GM18861 (cell line): ENCODE results near the gene SKAP2.

Experiments used
- ATAC-seq: cut with Tn5 transposase; IDR thresholded peaks from one replicate; pipeline ENCODE4 v1.9.1; 2021; ENCODE audit not compliant: unreplicated experiment

Gene SKAP2

DNA sequence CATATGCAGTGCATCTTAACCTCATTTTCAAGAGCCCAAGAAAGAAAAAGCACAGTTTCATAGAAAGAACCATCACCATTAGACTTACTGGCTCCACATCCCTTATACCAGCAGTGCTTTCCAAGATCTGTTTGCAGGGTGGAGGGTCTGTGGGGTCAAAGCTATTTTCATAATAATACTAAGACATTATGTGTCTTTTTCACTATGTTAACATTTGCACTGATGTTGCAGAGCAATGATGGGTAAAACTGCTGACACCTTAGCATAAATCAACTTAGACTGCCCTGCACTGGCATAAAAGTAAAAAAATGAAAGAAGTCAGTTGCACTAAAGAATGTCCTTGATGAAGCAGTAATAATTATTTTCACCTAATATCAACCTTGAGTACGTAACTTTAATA lies 166.2 kb downstream of the SKAP2 start:
- no peak for ATAC-seq

DNA sequence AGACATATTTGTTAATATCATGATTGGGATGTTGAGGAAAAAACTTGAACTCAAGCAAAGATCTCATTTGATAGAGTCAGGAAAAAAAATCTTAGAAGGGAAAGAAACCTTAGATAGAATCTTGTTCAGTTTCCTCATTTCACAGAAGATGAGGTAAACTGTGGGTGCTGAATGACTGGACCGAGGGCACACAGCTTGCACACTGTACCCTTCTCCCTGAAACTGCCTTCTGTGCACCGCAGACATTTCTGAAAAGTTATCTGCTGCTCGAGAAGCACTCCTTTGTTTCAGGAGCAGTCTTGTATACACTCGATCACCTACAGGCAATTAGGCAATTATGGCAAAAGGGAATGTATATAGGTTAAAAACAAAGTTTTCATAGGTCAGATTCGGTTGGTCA lies 167.4 kb downstream of the SKAP2 start:
- ATAC-seq, result no peak

DNA sequence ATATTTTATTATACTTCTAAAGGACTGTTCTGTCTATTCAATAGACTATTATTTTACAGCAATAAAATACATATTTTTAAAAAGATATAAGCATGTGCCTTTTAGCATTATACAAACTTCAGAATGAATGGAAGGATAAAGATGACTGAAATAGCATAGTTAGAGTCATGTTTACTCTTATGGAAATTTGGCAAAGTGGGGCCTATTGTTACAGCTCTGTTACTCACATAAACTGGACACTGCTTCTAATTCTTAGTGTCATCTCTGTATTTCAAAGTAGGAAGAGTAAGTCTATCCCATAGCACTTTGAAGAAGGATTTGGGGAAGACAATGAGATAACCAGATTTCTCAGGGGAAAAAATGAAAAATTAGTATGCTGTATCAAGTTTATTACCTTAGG lies 168.2 kb downstream of the SKAP2 start:
- no peak for ATAC-seq

DNA sequence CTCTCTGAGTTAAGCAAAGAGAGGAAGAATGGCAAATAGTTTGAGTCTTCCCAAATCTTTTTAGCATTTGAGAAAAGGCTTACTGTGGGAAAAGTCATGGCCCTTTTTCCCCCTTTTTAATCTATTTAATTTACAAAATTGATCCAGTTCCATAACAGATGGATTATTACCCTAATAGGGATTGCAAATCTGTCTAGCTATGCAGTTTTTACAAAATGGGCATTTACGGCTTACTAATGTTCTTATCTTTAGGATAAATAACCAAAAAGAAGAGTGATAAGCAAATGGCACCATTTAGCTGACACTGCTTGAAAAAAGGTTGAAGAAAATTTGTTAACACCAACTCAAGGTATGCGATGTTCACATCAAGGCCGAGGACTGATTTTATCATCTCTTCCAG lies 169.7 kb downstream of the SKAP2 start:
- ATAC-seq, result no peak

DNA sequence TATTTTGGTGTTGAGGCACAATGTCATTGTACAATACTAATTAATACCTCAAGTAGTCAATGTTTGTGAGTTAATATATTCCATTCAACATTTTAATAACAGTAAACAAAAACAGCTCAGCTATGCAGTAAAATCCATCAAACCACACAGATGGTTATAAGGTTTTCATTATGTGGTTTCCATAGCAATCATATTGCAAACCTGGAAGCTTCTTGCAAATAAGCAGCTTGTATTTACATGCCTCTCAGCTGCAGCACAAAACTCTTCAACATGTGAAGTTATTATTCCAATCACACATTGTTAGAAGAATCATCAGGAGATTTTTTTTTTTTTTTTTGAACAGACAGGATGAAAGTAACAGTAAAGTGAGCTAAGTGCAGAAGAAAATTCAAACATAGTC lies 170.2 kb downstream of the SKAP2 start:
- ATAC-seq, result no peak

DNA sequence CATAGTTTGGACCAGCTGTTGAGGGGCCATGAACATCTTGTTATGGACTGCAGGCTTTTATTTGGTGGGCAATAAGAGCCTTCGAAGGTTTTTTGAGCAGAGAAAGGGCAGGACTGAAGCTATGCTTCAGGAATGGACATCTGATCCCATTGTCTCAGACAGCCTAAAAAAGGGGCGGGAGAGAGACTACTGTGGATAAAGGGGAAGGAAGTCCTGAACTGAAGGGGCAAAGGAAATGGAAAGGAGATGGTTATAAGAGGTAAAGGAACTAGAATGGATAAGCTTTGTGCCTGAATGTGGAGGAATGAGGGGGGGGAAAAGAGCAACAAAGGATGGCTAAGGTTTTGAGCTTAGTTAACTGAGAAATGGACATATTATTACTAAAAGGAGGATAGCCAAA lies 172.5 kb downstream of the SKAP2 start:
- ATAC-seq, result no peak

DNA sequence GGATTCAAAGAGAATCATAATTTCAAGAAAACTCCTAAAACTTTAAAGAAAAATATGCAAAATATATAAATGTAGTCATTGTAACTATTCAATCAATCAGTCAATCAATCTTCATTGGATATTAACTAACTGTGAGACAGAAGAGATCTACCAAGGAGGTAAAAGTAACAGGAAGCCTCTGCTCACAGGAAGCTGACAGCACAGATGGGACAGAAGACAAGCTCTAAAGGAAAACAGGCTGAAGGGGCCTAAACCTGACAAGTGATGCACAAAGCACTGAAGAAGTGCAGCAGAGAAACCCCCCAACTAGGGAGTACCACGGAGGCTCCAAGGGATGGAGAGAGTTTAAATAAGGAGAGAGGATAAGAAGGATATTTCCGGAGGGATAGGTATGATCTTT lies 173.0 kb downstream of the SKAP2 start:
- ATAC-seq, result no peak

DNA sequence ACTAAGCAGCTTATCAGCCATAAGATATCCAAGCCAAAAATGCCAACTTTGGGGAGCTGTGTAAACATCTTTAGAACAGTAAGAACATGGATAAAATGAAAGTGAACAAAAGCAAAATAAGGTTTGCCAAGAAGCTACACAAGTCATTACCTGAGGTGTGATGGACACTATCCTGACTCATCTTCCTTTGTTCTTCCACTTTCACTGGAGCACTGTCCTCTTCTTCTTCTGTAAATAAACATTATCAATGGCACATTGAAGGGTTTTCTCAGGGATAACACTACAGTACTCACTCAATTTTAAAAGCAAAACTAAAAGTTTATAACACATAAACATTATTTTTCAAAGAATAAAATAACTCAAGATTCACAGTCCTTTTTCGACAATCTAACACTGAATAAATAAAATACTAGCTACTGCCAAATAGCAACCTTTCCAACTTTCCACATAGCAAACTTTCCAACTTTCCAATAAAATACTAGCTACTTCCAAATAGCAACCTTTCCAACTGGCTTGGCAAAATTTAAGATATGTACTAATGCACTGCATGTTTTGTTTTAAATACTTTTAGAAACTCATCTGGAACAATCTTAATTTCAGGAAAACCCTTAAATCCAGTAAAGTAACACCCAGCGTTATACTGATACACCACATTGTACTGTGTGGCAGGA lies 174.1 kb downstream of the SKAP2 start:
- ATAC-seq, result no peak

DNA sequence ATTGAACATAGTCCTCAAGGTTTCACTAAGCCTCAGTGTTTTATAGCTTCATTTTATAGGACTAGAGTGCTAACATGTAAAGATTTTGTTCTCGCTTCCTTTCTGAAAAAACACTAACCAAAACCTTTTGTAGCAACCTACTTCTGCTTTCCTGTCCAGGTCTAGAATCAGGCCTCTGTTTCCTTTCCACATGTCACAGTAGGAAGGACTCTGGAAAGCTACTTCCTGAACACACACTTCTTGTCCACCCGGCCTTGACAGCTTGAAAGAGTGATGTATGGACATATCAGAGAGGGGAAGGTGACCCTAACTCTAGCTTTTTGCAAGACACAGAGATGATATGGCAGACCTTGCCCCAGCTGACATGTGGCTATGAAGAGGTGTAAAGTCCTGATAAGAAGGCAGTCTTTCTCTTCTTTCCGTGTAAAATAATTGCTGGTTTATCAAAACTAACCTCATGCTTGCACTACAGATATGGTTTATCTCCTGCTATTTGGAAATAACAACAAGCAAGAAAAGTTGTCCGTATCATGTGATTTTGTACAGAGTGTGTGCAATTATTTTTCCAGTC lies 175.4 kb downstream of the SKAP2 start:
- ATAC-seq, result peak; percentile 49

DNA sequence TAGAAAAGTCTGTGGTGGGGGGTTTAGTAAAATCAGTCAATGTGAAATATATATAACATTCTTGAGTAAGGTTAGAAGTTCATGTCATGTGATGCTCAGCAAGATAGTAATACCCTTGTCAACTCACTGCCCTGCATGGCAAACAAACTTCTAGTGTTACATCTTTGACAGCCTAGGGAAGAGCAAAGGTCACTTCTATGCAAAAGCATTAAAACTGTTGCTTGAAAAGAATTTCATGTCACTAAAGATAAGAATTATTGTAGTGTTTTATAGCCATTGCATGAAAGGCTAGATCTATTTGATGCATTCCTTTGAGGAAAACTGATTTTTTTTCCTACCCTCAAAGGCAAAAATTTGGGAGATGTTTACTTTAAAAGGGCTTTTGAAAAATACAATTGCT lies 176.0 kb downstream of the SKAP2 start:
- ATAC-seq, result no peak

DNA sequence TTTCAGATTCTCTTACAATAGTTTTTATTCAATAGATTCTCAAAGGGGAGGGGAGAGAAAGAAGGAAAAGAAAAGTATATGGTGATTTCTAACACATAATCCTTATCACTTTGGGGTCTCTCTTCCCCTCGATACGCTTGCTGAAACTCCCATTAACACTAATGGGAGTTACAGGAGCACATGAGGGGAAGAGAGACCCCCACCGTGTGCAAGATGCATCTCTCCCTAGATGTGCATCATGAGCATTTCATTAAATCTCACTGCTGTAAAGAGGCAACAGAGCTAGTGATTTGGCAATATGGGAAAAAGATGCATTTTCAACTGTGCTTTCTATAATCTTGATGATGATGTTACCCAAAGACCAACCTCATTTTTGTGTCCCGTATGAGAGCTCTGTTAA lies 177.4 kb downstream of the SKAP2 start:
- ATAC-seq, result no peak

DNA sequence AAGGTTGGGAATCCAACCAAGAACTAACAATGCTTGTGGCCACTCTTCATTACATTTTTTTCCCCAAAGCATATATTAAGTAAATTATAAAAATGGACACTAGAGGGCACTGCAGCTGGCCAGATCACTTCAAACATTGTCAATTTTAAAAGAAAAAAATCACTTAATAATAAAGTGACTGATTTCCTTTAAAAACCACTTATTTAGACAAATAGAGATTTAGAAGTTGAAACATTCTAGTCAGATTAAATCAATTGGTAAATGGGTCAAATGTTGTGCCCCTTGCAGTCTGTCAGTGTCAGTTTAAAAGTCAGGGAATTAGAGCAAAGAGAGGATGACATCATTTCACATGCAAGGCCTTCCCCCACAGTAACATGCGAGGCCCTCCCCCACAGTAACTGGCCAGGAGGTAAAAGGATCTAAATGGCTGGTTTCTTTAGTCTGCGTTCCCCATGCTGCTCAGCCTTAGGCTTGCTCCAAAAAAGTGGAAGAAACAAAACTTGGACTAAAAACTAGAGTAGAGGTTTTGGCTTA lies 177.9 kb downstream of the SKAP2 start:
- no peak for ATAC-seq

DNA sequence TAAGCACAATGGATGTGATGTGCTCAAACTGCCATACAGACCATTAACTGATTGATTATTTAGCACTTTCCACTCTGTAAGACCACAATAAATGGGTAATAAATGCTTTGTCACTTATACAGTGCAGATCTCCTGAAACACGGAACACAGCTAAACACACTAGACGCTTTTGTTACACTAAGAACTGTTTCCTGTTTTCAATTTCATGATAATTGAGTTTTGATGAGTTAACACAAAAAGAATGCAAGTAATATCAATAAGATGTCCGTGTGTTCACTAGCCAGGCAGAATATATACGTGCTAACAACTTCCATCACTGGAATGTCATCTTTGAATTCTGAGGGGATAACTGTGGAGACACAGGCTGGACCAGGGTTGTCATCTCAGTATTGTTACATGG lies 178.8 kb downstream of the SKAP2 start:
- ATAC-seq, result no peak

DNA sequence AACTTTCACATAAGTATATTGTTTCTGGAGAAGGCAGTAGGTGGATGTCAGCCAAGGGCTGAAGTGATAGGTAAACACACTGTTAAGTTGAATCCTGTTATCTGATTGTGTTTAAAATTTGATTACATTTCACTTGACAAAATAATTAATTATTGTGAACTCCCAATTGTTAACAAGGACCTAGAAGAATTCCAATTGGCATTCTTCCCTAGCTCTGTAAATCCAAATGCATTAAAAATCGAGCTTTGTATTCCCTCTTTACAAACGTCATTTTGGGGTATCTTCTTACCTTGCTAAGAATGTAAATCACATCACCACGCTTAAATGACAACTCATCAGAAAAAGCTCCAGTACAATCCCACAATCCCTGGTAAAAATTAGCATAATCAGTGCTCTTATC lies 179.9 kb downstream of the SKAP2 start:
- no peak for ATAC-seq

DNA sequence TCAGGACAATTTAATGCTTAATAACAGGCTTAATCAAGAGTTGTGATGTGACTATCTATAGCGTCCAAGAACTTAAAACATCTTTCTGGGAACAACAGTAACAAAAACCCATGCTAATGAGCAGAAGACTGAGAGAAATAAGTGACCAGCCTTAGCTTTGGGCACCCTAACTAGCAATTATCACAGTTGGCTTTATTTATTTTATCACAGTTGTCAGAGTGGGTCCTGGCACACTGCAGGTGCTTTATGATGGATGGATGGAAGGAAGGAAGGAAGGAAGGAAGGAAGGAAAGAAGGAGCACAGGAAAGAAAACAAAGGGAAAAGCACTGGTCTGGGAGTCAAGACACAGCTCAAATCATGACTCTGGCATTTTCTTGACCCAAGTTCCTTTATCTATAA lies 181.1 kb downstream of the SKAP2 start:
- no peak for ATAC-seq

DNA sequence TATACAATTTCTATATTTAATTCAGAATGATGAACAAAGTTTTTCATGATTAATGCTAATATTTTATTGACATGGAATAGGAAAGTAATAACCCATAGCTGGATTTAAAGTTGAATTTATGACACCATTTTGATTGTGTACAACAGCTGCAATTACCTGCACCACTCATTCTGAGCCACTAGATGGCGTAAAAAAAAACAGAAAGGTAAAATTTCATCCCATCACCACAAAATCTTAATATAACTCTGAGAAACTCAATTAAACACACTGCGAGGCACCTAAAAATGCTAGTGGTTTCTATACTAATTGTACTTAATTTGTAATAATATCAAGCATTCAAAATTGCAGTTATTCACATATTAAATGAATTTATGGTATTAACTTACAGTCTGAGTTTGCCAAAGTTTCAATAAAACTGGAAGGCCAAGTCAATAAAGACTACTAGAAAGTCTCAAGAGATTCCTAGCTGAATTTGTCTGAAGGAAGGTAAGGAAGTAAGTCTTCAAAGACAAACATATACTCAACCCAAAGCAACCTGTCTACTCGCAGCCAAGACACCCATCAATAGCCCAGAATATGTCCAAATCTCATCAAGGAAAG lies 182.5 kb downstream of the SKAP2 start:
- no peak for ATAC-seq

DNA sequence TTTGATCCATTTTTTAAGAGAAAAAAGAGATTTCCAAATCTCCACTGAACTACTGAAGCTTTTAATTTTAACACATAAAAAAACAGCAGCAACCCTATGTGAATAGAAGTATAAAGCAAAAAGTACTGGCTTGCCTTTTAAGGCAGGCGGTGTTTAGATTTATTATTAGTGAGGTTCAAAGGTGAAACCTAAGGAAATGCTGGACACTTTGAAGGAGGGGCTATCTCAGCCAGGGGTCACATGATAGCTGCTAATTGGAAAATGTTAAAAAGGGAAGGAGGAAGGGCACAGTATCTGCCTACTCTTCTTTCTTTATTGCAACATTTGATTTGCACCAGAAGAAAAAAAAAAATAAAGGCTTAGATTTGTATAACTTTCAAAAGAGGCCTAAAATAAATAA lies 183.8 kb downstream of the SKAP2 start:
- ATAC-seq, result no peak

DNA sequence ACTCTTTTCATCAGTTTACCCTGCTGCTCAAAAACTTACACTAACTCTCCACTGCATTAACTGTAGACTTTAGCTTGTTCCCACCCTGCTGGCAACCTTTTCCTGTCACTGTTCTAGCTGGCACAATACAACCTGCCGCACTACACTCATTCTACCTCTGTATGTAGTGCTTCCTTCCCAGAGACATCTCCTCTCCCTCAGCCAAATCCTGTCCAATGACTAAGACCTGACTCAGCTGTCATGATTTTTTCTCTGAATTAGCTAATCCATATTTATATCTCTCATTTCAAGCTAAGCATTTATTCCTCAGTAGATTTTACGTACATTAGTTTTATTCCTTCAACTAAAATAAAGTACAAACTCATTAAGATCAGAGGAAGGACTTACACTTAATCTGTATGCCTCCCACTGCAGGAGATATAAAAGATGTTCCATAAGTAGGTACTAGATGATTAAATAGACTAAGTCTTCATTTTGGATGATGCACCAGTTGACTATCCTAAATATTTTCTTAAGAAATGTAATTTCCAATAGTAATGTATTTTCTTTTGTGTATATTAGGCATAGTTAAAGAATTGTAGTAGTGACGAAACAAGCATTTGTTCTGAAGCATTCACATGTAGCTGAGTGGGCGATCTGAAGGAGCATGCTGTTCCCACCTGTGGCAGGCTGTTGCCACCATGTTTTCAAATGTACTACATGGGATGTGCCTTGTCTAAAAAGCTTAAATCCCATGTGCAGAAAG lies 189.1 kb downstream of the SKAP2 start:
- ATAC-seq, result no peak

DNA sequence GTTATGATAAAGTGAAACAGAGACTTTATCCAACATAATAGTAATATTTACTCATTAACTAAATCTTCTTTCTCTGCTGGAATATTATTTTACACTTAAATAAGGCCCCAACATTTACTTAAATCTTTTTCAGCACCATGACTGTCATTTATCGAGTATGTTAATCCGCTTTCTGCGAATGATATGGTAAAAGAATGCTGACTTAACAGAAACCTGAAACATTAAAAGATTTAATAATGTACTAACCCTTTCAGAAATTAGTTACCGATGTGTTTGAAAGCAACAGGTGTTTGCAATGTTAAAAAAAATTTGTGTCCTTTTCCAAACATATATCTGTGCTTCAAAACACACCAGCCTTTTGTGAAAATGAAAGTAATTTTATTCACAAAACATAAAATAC lies 190.5 kb downstream of the SKAP2 start:
- ATAC-seq, result no peak

DNA sequence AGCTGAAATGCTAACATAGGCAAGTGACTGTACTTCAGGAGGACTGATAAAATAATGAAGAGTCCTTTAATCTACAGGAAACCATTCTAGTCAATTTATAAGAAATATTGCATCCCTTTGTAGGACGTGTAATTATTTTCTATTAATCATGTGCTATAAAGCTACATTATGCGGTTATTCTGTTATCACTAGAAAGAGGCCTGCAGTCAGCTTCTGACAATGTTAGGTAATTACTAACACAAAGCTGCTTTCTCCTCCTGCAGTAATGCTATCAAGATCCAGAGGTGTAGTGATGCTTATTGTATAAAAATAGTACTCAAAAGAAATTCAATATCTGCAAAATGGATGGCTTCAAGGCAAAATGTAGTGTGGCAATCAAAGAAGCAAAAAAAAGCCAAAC lies 191.1 kb downstream of the SKAP2 start:
- ATAC-seq, result no peak

DNA sequence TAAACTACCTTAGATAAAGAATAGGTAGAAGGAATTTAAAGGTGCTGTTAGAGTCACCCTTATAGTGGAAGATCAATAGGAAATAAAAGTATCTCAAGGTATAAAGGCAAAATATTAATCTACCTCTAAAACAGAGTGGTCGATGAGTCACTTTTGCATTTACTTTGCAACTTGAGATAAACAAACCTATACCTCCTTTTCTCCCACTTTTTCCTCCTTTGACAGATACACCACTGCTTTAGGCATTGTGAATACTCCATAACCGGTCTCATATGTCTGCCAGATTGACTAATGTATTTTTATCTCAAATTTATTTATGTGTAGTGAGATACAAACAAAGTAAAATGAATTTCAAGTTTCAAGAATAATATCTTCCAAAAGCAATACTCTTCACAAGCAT lies 193.5 kb downstream of the SKAP2 start:
- ATAC-seq, result no peak

DNA sequence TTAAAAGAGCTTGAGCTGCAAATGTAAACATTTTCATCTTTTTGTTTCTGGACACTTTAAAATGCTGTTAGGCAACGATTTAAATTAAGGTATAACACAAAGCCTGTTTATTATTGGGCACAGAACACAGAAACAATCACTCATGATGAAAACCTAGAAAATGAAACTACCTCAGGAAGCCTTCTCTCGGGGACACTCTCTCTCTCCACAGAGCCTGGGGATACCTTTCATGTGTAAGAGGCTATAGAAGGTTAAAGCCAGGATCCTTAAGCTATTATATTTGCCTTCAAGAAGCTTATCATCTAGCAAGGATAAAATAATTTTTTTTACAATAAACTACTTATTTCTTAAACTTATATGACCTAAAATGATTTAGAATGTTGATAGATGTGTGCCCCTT lies 194.1 kb downstream of the SKAP2 start:
- ATAC-seq, result no peak
